Esophagus squamous epithelium (tissue), 4 donors: Measurements from ENCODE around the gene SLC39A7.

Experiments
- POLR2A ChIP-seq, 4 donors: fragments of 450-650 bp; IDR thresholded peaks; one replicate each; pipeline ENCODE4 v1.6.1; 2017; ENCODE audit warnings: antibody characterized with exemption in 4 of 4, mild to moderate bottlenecking in 4 of 4, moderate library complexity in 3 of 4
- TF ChIP-seq, protein P1 (sequence below), 6 experiments: fragments of 450-650 bp in 4 of 6; fragments of 200-600 bp in 2 of 6; sonication (generic) in 2 of 6; IDR thresholded peaks; one replicate each; pipeline ENCODE4 v1.5.1; 2016 to 2019; ENCODE audit warnings: antibody characterized with exemption in 6 of 6, mild to moderate bottlenecking in 4 of 6, moderate library complexity in 4 of 6

DNA sequence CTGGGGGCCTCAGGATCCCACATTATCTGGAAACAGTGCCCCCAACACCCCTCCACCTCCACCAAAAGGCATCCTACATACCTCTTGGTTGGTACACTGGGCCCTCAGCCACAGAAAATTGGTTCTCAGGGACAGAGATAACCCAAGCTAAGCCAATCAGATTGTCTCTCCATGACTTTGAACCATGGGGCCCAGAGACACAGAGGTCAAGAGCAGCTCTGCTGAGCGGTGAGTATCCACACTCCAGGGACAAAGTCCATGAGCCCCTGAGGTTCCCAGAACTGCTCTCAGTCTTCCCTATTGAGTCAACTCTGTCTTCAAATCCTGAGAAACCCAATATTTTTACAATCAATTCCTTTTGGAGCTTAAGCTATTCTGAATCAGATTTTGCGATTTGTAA is 43.7 kb upstream of the SLC39A7 start:
- TF ChIP-seq, protein P1, sequence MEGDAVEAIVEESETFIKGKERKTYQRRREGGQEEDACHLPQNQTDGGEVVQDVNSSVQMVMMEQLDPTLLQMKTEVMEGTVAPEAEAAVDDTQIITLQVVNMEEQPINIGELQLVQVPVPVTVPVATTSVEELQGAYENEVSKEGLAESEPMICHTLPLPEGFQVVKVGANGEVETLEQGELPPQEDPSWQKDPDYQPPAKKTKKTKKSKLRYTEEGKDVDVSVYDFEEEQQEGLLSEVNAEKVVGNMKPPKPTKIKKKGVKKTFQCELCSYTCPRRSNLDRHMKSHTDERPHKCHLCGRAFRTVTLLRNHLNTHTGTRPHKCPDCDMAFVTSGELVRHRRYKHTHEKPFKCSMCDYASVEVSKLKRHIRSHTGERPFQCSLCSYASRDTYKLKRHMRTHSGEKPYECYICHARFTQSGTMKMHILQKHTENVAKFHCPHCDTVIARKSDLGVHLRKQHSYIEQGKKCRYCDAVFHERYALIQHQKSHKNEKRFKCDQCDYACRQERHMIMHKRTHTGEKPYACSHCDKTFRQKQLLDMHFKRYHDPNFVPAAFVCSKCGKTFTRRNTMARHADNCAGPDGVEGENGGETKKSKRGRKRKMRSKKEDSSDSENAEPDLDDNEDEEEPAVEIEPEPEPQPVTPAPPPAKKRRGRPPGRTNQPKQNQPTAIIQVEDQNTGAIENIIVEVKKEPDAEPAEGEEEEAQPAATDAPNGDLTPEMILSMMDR (IDR thresholded peaks at IDR 0.05), result no peak
- no peak for TF ChIP-seq POLR2A (IDR thresholded peaks at IDR 0.05)
